Neural crest cell (in vitro differentiated cells): Measurements from ENCODE around the gene SCAMP1. TPM values are rescaled to one million over a fixed set of nuclear protein-coding genes. Genes with fewer than 3 reads are reported as not detected.

Source experiments
- DNase-seq: peaks from one replicate; pipeline ENCODE4 v3.0.0; 2021; ENCODE audit warnings: low read depth, mixed read lengths, low spot score
- H3K27ac Mint-ChIP-seq: one replicate; pipeline ENCODE4 v1.8.0; 2021; ENCODE audit warnings: mild to moderate bottlenecking, mixed read lengths; ENCODE audit not compliant: unreplicated experiment
- H3K27me3 Mint-ChIP-seq: 2 replicates; pipeline ENCODE4 v1.8.0; 2021; ENCODE audit warnings: low read depth, mild to moderate bottlenecking, mixed read lengths
- H3K36me3 Mint-ChIP-seq: 2 replicates; pipeline ENCODE4 v1.8.0; 2021; ENCODE audit warnings: low read depth, mild to moderate bottlenecking, mixed read lengths
- H3K4me1 Mint-ChIP-seq: 2 replicates; pipeline ENCODE4 v1.8.0; 2021; ENCODE audit warnings: mixed read lengths
- H3K4me3 Mint-ChIP-seq: one replicate; pipeline ENCODE4 v1.8.0; 2021; ENCODE audit warnings: mild to moderate bottlenecking, mixed read lengths
- H3K9me3 Mint-ChIP-seq: 2 replicates; pipeline ENCODE4 v1.8.0; 2021; ENCODE audit warnings: mixed read lengths
- CTCF ChIP-seq: fragments of 200-600 bp; sonication (generic); conservative IDR thresholded peaks from 2 replicates; pipeline ENCODE4 v1.5.0; 2021; ENCODE audit warnings: antibody characterized with exemption, mild to moderate bottlenecking
- total RNA-seq: library from RNA; stranded (reverse); gene quantifications from 2 replicates; pipeline ENCODE4 v1.2.1, GENCODE V29; 2021

SCAMP1 gene
- total RNA-seq, 1 donor from 2014 or later: 30.7 TPM

- no peak for DNase-seq
- H3K4me1 Mint-ChIP-seq: peaks cover 8% of the 10 kb centered on the region
- peaks cover 30% of the 10 kb centered on the region for H3K36me3 Mint-ChIP-seq
- no peak overlapping the region for H3K4me3 Mint-ChIP-seq
- no peaks in the 10 kb centered on the region for H3K9me3 Mint-ChIP-seq
- no peak for TF ChIP-seq CTCF
- H3K27ac Mint-ChIP-seq: no peak overlapping the region
- H3K27me3 Mint-ChIP-seq: no peaks in the 10 kb centered on the region
Observed at GRCh38 chr5:78458843-78459242, 98.4 kb downstream of the SCAMP1 start.

- Mint-ChIP-seq H3K4me3 (no peak overlapping the region), H3K4me1 (no peaks in the 10 kb centered on the region), H3K27ac (no peak overlapping the region), H3K36me3 (peaks cover 7% of the 10 kb centered on the region), H3K27me3 (no peaks in the 10 kb centered on the region), H3K9me3 (no peaks in the 10 kb centered on the region)
- TF ChIP-seq CTCF: no peak
- no peak for DNase-seq
Observed at GRCh38 chr5:78467140-78467539, 106.7 kb downstream of the SCAMP1 start.

- TF ChIP-seq CTCF: peak; percentile 91
- Mint-ChIP-seq H3K4me3 (no peak overlapping the region), H3K27ac (no peak overlapping the region), H3K4me1 (no peaks in the 10 kb centered on the region), H3K9me3 (no peaks in the 10 kb centered on the region), H3K36me3 (peaks cover 7% of the 10 kb centered on the region), H3K27me3 (no peaks in the 10 kb centered on the region)
- no peak for DNase-seq
Observed at GRCh38 chr5:78467752-78468357, 107.4 kb downstream of the SCAMP1 start.

- no peaks in the 10 kb centered on the region for H3K9me3 Mint-ChIP-seq
- no peak overlapping the region for H3K4me3 Mint-ChIP-seq
Observed at GRCh38 chr5:78471896-78472295, 111.5 kb downstream of the SCAMP1 start.

GRCh38 chr5:78472469-78473106, 112.2 kb downstream of the SCAMP1 start:
- TF ChIP-seq CTCF: no peak
- H3K4me3 Mint-ChIP-seq: no peak overlapping the region

More at GRCh38 chr5:78471896-78472295, 111.5 kb downstream of the SCAMP1 start:
- H3K36me3 Mint-ChIP-seq: no peaks in the 10 kb centered on the region
- DNase-seq: no peak
- H3K27ac Mint-ChIP-seq: no peak overlapping the region
- TF ChIP-seq CTCF: no peak
- no peaks in the 10 kb centered on the region for H3K4me1 Mint-ChIP-seq
- no peaks in the 10 kb centered on the region for H3K27me3 Mint-ChIP-seq

More at GRCh38 chr5:78472469-78473106, 112.2 kb downstream of the SCAMP1 start:
- Mint-ChIP-seq H3K9me3 (no peaks in the 10 kb centered on the region), H3K27me3 (no peaks in the 10 kb centered on the region), H3K27ac (no peak overlapping the region), H3K36me3 (no peaks in the 10 kb centered on the region), H3K4me1 (no peaks in the 10 kb centered on the region)
- DNase-seq: no peak
